CD4-positive, alpha-beta T cell treated with Interleukin-15 for 1 hour (primary cell): Measurements from ENCODE around the gene CACNA1H.

Experiments used
- DNase-seq: peaks from one replicate; pipeline ENCODE4 v3.0.0-alpha.2; 2020

CACNA1H gene

GRCh38 chr16:1143761-1144450 is 9.0 kb upstream of the CACNA1H start:
- DNase-seq: no peak

GRCh38 chr16:1144476-1145382 is 8.2 kb upstream of the CACNA1H start:
- DNase-seq: no peak

GRCh38 chr16:1145383-1146100 is 7.4 kb upstream of the CACNA1H start:
- no peak for DNase-seq

GRCh38 chr16:1146409-1146808 is 6.5 kb upstream of the CACNA1H start:
- DNase-seq: no peak

- DNase-seq: no peak
Measured at GRCh38 chr16:1147027-1147426, 5.9 kb upstream of the CACNA1H start.

- no peak for DNase-seq
Measured at GRCh38 chr16:1149101-1149636, 3.7 kb upstream of the CACNA1H start.

- no peak for DNase-seq
Measured at GRCh38 chr16:1150511-1150982, 2.4 kb upstream of the CACNA1H start.

GRCh38 chr16:1151424-1152122 is 1.3 kb upstream of the CACNA1H start:
- no peak for DNase-seq

GRCh38 chr16:1152123-1152638 is 725 bp upstream of the CACNA1H start:
- DNase-seq: peak; percentile 44

GRCh38 chr16:1153480-1154160 is 714 bp downstream of the CACNA1H start:
- no peak for DNase-seq

GRCh38 chr16:1154291-1154886 is 1.5 kb downstream of the CACNA1H start:
- no peak for DNase-seq

GRCh38 chr16:1154887-1155331 is 2.0 kb downstream of the CACNA1H start:
- DNase-seq: no peak

GRCh38 chr16:1155353-1156054 is 2.6 kb downstream of the CACNA1H start:
- DNase-seq: no peak

- DNase-seq: no peak
Measured at GRCh38 chr16:1156055-1156982, 3.4 kb downstream of the CACNA1H start.

- no peak for DNase-seq
Measured at GRCh38 chr16:1156983-1157638, 4.2 kb downstream of the CACNA1H start.

- DNase-seq: no peak
Measured at GRCh38 chr16:1157639-1158455, 4.9 kb downstream of the CACNA1H start.

- no peak for DNase-seq
Measured at GRCh38 chr16:1158456-1159324, 5.8 kb downstream of the CACNA1H start.
